ENCODE data around the gene NGF.

The NGF gene

DNA sequence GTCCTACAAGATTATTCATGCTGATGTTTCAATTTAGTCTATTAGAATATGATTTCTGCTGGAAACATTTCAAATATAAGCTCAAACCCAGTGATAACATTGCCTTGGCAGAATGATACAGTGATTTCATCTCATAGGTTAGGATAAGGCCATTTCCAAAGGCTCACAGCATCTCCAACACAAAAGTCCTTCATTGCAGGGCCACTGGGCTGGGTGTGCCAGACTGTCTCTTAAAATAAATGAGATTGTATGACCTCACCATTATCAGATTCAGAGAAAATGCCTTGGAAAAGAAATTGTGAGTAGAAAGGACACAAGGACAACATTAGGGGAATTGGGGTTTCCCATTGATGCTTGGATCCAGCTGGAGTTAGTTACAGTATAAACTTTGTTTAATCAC lies 30.4 kb downstream of the NGF start:
- no peak for DNase-seq

DNA sequence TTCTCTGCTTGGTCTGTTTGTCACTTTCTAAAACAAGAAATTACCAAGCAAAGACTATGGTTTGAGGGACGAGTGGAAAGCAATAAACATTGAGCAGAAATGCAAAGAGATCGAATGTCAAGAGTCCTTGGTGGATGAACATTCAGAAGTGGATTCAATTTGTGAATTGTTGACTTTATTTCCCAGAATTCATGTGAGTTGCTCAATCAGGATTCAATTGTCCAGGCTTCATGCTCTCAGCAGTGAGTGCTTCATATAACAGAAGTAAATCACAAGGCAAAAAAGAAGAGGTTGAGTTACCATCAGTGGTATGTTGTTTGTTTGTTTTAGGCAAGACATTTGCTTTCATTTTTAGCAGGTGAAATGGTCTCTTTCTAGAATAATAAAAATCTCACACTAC lies 31.9 kb downstream of the NGF start:
- DNase-seq, result no peak

DNA sequence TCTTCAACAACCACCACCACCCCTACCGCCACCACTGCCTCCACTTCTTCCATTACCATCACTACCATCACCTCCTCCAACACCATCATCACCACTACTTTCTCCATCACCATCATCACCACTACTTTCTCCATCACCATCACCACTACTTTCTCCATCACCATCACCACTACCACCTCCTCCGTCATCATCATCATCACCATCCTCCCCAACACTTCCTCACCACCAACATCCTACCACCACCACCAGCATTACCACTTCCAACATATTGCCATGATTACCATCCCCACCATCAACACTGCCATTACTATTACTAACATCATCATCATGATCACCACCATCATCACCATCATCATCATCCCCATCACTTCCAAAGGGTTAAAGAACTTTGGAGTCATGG lies 34.7 kb downstream of the NGF start:
- DNase-seq, result no peak

GRCh38 chr1:115302390-115302961 lies 35.6 kb downstream of the NGF start:
- no peak for DNase-seq

- DNase-seq, result no peak
Measured at GRCh38 chr1:115301438-115302020, 36.5 kb downstream of the NGF start.

- DNase-seq, result no peak
Measured at GRCh38 chr1:115300087-115300876, 37.8 kb downstream of the NGF start.

GRCh38 chr1:115299266-115299665 lies 38.8 kb downstream of the NGF start:
- DNase-seq, result no peak

DNA sequence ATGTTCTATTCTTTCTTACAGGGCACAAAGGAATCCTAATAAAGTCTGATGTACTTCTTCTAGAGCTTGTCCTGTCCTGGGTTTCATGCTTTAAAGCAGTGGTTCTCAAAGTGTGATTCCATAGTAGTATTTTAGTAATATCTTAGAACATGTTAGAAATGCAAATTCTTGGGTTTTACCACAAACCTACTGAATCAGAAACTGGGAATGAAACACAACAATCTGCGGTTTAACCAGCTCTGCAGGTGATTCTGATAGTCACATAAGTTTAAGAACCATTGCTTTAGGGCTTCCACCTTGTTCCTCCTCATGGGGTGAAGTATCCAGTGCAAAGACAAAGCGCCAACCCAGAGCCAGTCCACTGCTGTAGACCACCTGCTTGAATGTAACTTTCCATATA lies 41.1 kb downstream of the NGF start:
- no peak for DNase-seq

DNA sequence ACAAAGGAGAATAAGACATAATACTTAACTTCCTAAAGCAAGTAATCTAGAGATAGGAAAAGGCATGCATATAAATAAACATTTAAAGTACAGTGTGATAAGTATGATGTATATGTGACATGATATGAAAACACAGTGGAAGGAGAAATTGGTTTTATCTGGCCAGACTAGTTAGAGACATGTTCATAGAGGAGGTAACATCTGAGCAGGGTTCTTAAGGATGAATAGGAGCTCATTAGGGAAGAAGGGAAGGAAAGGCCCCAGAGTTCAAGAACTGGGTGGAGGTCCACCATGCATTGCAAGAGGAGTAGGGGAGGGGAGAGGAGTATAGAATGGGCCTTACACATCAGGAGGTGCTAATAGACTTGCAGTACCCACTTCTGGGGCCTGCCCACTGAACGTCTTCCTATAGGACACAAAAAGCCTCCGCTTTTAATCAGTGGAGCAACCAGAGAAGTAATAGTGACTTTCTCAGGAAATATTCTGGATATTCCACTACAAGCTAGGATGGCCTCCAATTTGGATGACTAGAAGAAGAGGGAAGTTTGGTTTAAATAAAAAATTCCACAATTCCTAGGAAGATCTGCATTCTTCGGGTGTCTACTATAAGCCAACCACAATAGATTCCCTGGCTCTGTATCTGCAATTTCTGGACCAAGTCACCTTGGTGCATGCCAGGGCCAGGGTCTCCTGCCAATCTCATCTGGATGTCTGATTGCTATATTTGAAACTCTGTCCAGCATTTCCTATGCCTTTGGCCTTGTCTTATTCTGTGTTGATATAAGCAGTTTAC lies 41.9 kb downstream of the NGF start:
- DNase-seq, result no peak

DNA sequence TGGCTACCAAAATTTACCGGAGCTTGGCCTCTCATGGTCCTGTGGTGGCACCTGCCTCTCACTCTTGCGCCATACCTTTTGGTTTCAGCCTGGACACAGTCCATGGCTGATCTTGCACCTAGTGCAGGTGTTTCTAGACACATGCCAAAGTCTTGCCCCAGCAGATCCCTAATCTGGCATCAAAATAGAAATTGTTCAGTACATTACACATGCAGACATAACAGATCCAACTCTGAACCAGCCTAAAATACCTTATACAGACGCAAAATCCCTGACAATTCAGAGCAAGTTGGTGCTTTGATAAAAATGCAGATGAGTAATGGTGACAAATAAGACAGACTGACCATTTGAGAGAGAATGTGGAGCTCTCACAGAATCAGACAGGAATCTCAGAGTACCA lies 44.1 kb downstream of the NGF start:
- DNase-seq, result no peak

DNA sequence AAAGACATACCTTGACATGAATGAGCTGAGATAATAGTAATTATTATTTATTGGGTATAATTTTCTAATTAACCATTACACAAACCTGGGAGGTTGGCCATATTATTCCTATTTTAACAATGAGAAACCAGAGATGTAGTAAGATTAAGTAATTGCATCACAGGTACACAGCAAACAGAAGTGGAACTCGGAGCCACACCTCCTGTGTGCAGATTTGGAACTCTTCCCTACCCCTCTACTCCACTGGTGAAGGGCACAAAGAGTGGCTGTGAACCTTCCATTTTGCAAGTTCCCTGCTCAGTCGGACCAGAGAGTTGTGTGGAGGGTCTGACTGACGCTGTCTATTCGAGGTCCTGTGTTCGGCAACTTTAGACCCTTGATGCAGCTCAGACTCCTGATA lies 45.0 kb downstream of the NGF start:
- DNase-seq, result no peak

- no peak for DNase-seq
Measured at GRCh38 chr1:115291741-115292140, 46.3 kb downstream of the NGF start.

GRCh38 chr1:115289940-115290339 lies 48.1 kb downstream of the NGF start:
- no peak for DNase-seq

- DNase-seq, result no peak
Measured at GRCh38 chr1:115288591-115289198, 49.4 kb downstream of the NGF start.

DNA sequence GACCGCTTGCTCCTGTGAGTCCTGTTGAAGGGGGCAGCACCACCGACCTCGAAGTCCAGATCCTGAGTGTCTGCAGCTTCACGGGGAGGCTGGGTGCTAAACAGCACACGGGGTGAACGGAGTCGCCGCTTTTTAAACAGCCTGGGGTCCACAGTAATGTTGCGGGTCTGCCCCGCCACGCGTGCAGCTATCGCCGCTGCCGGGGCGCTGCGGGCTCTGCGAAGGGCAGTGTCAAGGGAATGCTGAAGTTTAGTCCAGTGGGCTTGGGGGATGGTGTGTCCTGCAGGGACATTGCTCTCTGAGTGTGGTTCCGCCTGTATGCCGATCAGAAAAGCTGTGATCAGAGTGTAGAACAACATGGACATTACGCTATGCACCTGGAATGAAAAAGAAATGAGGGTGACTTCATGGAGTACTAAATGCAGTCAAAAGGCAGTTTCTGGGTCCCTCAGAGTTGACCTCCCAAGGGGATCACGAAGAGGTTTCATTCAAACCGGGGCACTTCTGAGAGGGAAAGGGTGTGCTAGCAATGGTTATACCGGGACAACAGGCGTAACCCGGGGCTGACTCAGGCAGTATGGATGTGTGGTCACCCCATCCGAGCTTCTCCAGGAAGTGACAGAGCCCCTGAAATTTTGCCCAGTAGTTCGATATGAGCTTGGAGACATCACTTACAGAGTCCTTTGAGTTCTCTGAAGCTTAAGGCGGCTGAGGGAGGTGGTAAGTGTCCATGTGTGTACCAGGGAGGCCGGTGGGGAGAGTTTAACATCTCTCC lies 51.4 kb downstream of the NGF start:
- DNase-seq, result no peak

GRCh38 chr1:115284209-115284608 lies 53.8 kb downstream of the NGF start:
- DNase-seq, result no peak

DNA sequence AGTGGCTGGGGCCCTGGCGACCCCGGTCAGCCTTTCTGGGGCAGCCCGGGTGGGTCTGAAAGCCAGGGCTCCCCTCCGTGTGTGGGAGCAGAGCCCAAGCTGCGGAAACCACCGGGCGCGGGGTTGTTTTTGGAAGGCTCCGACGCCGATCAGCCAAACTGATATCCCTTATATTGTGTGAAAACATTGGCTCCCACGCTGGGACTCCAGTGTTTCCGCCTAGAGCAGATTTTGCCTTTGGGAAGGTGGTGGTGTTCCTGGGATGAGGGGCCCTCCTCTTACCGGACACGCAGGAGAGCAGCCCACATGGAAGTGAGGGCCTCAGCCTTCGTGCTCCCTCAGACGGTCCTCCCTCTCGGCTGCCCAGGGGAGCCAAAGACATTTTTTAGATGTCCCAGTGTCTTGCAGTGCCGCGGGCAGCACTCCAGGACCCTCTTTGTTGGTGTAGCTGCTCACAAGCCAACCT lies 54.3 kb downstream of the NGF start:
- DNase-seq, result no peak

DNA sequence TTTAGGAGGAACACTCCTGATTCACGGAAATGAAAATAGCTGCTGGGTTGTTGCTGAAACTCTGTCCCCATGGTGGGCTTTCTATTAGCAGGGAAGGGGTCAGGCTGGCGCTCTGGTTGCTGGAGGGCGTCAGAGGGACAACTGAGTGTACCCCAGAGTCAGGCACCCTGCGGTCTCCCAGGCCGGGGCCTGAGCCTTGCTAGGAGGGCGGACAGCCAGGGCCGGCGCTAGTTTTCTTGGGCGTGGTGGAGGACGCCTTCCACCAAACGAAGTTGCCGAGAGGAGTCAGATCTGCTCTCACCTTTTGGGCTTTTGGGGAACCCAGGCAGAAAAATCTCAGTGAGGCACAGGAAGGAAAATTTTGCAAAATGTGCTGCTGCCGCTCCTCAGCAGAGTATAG lies 54.8 kb downstream of the NGF start:
- DNase-seq, result no peak

DNA sequence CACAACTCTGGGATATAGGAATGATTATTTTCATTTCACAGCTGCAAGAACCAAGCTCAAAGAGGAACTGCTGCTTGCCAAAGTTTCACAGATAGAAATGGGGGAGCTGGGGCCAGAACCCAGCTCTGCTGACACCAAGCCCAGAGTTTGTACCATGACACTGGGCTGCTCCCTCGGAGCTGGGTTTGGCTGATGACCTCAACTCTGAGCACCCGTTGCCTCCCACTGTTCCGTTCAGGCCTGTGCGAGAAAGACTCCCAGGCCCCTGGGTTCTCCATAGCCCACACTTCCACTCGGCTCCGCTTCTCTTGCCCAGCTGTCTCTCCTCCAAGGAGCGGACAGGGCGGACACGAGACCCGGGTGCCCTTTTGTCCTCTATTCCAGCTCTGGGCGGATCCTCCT lies 55.2 kb downstream of the NGF start:
- no peak for DNase-seq

- DNase-seq, result no peak
Measured at GRCh38 chr1:115281143-115281542, 56.9 kb downstream of the NGF start.

DNA sequence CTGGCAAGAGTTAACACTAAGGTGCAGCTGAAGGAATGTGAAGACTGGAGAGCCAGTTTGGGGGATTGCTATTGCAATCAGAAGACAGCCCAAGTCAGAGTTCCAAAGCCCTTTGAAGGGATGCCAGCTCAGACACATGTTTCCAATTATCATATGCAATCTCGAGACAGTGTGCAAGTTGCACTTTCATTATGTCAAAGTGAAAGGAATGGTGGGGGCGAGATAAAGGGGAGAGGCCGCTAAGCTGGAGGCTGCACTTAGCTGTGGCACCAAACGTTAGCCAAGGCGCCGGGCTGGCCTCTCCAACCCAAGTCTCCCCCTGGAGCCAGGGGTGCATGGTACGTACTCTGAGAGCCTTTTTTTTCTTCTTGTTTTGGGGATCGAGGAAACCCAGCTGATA lies 58.0 kb downstream of the NGF start:
- no peak for DNase-seq

DNA sequence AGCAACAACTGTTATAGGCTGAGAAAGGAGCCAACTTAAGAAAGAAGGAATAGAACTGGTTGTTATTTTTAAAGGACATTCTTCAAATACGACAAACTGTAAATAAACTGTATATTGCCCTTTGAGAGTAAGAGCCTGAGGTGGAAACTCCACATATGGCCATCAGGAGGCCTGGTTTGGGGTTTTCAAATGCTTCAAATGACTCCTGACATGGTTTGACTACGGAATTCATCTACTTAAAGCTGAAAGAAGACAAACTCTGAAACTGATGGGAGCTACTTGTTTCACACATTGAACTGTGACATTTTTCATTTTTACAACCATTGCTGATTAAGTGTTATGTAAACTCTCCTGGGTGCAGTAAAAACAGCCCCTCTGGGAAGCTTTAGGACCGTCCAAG lies 59.8 kb downstream of the NGF start:
- no peak for DNase-seq

Data from retina (tissue), 1 donor.